ENCODE results near the gene SLC25A28.

DNA sequence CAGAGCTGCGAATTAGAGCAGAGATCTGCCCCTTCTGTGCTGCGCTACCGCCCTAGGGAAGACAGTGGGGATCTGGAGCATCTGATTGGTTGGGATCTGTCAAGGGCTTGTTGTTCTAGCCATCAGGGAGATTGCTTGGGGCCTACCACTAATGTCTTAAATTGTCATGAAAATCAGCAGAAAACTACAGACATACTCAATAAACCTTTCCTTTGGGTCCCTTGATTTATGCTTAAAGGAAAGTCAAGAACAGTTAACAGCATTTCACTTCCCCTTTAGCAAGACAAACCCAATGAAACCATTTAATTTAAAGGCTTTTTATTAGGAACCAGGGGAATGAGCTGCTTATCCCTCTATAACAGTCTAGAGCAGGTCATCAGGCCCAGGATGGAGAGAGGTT is 10.0 kb downstream of the SLC25A28 start:
- TF ChIP-seq SUZ12 (IDR thresholded peaks at IDR 0.05; ENCODE audit: extremely low read depth, insufficient read depth, insufficient read length) = no peak
- no peak for TF ChIP-seq YY1 (IDR thresholded peaks at IDR 0.05; ENCODE audit: insufficient read depth, insufficient read length)

Data from NT2/D1 (cell line).